GM19240 (cell line): ENCODE measurements around the gene RDM1.

Experiments
- DNase-seq: peaks from one replicate; pipeline ENCODE4 v3.0.0; 2011; ENCODE audit warnings: low spot score; ENCODE audit not compliant: insufficient read length

Gene RDM1

DNA sequence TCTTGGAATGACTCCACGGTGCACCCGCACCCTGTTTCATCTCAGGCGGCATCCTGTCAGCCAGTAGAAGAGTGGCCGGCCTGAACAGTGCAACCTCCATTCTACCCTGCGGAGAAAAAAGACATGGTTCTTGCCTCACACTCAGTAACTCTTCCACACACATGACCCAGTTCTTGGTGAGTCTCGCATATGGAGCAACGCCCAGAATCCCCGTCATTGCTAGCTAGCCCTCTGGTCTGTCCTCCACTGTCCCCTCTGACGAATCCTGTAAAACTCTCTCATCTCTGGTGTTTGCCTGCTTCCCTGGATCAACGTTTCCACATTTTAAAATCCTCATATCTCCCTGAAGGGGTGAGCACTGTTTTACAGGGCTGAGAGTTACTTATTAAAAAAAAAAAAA is 4.2 kb upstream of the RDM1 start:
- DNase-seq: no peak

- no peak for DNase-seq
These were observed 2.0 kb upstream of the RDM1 start for GRCh38 chr17:35932586-35932985.

- DNase-seq: no peak
These were observed 1.3 kb upstream of the RDM1 start for GRCh38 chr17:35931794-35932425.

GRCh38 chr17:35927714-35928113 is 2.9 kb downstream of the RDM1 start:
- no peak for DNase-seq

DNA sequence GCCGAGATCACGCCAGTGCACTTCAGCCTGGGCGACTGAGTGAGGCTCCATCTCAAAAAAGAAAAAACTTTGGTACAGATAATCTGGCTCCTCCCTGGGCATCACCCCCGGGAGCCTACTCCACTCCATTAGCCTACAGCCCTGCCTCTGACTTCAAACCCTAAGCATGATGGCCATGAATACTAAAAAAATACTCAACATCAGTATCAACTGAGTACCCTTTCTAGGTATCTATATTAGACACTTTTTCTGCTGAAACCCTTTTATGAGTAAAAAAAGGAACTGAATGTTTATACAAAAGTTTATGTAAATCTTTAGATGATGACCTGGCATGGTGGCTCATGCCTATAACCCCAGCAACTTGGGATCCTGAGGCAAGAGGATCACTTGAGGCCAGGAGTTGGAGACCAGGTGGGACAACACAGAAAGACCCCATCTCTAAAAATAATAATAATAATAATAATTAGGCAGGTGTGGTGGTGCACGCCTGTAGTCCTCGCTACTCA is 6.9 kb downstream of the RDM1 start:
- DNase-seq: no peak

DNA sequence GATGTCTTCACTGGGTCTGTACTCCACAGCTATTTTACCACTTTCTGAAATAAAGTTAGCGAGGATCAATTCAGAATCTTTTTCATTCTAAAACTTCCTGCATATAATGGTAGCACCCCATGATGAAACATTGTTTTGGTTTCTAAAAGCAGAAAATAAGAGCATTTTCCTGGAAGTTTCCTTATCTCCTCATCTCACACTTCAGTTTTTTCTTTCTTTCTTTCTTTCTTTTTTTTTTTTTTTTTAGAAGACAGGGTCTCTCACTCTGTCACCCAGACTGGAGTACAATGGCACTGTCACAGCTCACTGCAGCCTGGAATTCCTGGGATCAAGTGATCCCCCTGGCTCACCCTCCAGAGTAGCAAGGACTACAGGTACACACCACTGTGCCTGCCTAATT is 10.3 kb downstream of the RDM1 start:
- DNase-seq: no peak

DNA sequence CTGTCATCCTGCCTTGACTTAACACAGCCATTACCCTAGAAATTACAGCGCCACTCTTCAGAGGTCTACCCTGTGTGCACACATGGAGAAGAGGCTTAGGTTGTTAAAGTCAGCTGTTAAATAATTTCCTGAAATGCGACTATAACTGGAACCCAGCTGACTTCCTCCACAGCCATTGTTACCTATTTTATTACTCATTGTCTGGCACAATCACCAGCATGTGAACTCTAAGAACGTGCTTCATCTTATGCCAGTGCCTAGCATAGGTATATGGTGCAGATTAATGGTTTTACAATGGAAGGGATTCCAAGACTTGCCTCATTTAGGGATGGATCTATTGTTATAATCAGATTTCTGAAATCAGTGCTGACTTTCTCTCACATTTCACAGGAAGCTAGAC is 11.9 kb downstream of the RDM1 start:
- DNase-seq: no peak

DNA sequence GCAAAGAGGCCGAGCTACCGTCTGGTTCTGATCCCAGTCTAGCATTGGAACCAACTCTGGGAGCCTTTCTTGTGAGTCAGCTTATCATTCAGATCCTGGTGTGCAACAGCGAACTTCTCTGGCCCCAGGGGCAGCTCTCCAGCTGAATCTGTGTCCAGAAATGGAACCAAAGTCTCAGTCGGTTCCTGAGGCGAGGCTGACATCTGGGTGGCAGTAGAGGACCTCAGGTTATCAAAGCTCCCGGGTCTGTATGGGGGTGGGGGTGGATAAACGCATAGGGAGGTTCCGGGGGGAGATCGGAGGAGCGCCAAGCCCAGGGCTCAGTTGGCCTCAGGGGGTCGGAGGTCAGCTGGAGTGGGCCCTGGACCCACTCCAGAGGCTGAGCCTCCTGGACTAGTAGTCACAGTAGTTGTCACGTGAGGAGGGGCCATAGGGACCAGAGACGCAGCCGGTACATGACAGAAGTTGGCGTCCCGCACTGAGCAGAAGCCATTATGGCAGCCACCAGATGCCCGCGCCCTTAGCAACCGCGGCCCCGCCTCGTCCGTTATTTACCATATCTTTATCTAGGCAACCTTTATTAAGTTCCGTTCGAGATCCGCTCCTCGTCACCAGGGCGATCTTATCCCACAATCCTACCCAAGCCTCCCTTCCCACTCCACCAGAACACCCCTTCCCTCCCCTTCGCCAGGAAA is 12.9 kb downstream of the RDM1 start:
- no peak for DNase-seq

DNA sequence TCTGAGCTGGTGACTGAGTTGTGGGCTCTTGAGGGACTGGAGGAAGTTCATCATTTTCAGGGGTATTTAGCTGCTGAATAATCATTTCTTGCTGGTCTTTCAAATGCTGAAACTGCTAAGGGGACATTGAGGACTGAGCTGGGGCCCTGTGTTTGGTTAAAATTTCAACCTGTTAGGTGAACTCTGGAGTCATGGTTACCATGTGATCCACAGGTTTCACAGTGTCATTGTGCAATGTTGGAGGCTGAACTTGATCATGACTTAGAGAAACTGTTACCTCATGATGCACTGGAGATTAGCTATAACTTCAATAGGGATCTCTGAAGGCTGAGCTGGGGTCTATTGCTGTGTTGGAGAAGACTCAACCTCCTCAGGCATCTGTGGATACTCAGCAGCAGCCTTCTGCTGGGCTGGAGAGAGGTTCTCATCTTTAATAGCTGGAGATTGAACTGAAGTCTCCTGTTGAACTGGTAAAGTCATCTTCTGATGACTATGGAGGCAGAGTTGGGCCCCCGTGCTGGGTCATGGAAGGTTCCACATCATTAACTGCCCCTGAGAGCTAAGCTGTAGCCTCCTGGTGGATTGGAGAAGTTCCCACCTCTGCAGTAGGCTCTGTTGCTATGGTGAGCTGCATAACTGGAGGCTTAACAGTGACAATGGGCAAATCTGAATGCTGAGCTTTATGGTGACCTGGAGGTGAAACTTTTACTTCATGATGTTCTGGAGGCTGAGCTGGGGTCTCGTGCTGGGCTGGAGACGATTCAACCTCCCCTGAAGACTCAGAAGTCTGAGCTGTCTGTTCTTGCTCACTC is 15.2 kb downstream of the RDM1 start:
- DNase-seq: no peak

GRCh38 chr17:35914354-35914753 is 16.2 kb downstream of the RDM1 start:
- DNase-seq: no peak

- no peak for DNase-seq
These were observed 17.0 kb downstream of the RDM1 start for GRCh38 chr17:35913609-35914008.

DNA sequence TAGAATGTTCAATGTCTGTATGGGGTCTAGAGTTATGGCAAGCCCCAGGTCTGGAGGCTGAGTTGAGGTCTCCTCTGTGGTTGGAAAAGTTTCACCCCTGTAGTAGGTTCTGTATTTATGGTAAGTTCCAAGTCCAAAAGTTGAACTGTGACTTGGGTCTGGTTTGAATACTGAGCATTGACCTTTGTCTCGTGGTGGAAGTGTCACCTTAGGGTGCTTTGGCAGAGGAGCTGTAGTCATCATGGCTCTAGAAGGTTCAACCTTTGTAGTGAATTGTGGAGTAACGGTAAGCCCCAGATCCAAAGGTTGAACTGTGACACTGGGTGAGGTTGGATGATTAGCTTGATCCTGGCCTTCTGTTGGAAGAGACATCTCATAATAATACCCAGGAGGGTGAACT is 17.6 kb downstream of the RDM1 start:
- DNase-seq: no peak

DNA sequence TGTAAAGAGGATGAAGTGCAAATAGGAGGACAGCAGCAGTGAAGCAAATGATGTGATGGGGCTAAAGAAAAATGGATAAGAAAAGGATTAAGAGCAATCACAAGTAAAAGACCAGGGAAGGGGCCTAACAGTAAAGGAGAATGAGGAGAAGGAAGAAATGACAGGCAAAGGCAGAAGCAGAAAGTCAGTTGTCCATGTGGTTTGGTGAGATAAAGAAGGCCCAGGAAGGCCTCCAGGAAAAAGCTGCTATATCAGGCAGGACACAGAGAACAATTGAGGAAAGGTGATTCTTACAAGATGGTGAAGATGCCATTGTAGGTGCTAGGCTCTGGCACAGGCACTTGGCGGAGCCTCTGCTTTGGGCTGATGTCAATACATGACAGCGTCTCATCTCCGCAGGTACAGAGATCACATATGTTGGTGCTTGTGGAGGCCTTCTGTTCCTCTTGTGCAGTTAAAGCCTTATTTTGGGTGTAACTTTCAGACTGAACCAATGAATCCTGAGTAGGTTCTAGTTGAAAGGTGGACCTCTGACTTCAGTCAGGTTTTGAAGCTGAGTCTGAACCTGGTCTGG is 18.1 kb downstream of the RDM1 start:
- DNase-seq: no peak

- DNase-seq: no peak
These were observed 21.2 kb downstream of the RDM1 start for GRCh38 chr17:35909408-35909807.

- no peak for DNase-seq
These were observed 22.9 kb downstream of the RDM1 start for GRCh38 chr17:35907691-35908090.

DNA sequence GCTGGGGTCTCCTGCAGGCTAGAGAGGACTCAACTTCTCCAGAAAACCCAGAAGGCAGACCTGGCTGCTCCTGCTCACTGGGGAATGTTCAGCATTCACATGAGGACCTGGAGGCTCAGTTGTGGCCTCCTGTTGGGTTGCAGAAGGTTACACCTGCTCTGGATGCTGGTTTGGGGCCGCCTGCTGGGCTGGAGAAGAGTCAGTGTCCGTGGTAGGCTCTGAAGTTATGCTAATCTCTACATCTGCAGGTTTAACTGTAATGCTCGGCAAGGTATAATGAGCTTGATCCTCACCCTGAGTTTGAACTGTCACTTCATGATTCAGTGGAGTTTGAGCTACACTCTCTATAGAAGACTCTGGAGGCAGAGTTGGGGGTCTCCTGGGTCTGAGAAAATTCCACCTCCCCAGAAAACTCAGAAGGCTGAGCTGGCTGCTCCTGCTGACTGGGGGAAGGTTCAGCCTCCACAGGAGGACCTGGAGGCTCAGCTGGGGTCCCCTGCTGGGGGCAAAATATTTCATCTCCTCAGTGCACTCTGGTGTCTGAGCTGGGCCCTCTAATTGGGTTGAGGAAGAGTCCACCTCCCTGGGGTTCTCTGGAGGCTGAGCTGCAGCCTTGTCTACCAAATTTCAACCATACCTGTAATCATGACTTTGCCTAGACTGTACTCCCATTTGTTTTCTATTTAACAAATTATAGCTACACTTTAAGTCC is 23.5 kb downstream of the RDM1 start:
- DNase-seq: no peak

DNA sequence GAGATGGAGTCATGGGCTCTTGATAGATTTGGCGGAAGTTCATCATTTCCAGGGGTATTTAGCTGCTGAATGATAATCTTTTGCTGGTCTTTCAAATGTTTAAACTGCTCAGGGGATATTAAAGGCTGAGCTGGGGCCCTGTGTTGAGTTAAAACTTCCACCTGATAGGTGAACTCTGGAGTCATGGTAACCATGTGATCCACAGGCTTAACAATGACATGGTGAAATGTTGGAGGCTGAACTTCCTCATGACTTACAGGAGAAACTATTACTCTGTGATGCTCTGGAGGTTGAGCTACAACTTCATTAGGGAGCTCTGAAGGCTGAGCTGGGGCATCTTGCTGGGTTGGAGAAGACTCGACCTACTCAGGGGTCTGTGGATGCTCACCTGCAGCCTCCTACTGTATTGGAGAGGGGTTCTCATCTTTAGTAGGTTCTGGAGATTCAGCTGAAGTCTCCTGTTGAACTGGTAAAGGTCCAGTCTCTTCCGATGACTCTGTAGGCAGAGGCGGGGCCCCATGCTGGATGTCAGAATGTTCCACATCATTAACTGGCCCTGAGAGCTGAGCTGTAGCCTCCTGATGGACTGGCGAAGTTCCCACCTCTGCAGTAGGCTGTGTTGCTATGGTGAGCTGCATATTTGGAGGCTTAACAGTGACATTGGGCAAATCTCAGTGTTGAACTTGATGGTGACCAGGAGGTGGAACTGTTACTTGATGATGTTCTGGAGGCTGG is 24.2 kb downstream of the RDM1 start:
- no peak for DNase-seq

DNA sequence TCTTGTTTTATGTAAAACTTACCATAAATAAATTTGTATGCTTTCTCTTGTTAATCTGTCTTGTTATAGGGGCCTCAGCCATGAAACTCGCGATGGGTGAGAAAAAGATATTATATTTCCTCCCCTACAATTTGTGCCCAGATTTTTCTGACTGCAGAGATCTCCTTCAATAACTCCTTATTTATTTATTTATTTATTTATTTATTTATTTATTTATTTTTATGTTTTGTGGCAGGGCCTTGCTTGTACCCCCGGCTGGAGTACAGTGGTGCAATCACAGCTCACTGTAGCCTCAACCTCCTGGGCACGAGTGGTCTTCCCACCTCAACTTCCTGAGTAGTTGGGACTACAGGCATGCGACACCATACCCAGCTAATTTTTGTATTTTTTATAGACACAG is 27.1 kb downstream of the RDM1 start:
- no peak for DNase-seq

GRCh38 chr17:35901631-35902175 is 28.9 kb downstream of the RDM1 start:
- DNase-seq: no peak

DNA sequence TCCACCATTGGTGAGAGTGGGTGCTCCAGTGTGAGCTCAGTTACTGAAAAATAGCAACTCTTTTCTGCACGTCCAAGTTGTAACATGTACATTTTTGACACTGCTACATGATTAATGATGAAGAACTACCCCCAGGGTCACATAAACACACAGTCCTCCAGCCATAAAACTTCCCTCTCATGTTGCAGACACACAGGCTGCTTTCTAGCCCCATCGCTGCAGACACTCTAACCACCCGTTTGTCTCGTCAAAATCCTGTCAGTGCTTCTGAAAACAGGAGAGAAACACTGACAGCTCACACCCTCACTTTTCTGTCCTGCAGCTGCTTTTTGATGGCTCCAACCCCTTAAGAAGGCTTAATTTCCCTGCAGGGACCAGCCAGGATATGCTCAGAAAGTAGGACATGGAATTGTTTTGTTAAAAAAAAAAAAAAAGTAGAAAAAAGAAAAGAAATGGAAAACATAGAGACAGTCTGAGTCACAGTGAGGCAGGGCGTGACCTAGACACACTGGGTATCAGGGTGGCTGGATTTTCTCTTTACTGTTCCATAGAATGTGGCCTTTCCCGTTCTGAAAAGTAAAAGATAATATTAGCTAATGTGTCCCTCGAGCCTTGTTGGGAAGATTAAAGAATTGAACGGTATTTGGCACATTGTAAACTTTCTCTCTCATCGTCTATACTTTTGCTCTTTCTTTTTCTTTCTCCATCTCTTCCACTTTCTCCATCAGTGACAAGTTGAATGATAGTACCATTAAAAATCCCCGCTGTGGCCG is 29.7 kb downstream of the RDM1 start:
- DNase-seq: no peak
